IPS-18c (cell line): Measurements from ENCODE around the gene CLCN1.

ENCODE experiments used
- H3K4me3 ChIP-seq: 2 replicates; pipeline ENCODE4 v1.7.0; 2013; ENCODE audit warnings: low read depth, mild to moderate bottlenecking, low read length, moderate library complexity; ENCODE audit not compliant: insufficient read depth
- H3K9me3 ChIP-seq: one replicate; pipeline ENCODE4 v1.6.1; 2013; ENCODE audit warnings: mild to moderate bottlenecking, low read length, moderate library complexity; ENCODE audit not compliant: control insufficient read depth, insufficient read depth

Gene CLCN1

DNA sequence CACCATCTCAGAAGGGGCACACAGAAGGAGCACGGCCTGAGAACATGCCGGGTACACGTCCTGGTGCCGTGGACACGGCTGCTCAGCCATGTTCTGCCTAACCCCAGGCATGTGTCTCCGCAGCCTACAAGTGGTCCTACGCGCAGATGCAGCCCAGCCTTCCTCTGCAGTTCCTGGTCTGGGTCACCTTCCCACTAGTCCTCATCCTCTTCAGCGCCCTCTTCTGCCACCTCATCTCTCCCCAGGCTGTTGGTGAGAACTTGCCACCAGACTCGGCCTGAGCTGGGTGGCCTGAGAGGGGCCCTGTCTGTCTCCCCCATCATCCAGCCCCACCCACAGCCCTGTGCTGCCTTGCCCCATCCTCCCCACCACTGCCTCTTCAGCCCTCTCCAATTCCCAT, 5.3 kb downstream of the CLCN1 start:
- Histone ChIP-seq H3K9me3 (no peaks in the 10 kb centered on the region), H3K4me3 (no peak overlapping the region)

DNA sequence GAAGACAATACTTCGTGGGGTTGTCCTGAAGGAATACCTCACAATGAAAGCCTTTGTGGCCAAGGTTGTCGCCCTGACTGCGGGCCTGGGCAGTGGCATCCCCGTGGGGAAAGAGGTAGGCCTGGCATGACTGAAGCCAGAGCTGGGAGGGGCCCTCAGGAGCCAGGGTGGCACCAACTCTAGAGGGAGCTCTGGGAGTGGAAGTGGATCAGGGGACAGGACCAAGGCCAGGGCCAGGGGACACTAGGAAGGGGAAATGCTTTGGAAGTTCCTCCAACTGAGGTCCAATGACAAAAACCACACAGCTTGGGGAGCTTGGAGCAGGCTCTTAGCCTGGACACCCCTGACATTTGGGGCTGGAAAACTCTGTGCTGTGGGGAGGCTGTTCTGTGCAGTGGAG, 5.8 kb downstream of the CLCN1 start:
- Histone ChIP-seq H3K4me3 (no peak overlapping the region), H3K9me3 (no peaks in the 10 kb centered on the region)

DNA sequence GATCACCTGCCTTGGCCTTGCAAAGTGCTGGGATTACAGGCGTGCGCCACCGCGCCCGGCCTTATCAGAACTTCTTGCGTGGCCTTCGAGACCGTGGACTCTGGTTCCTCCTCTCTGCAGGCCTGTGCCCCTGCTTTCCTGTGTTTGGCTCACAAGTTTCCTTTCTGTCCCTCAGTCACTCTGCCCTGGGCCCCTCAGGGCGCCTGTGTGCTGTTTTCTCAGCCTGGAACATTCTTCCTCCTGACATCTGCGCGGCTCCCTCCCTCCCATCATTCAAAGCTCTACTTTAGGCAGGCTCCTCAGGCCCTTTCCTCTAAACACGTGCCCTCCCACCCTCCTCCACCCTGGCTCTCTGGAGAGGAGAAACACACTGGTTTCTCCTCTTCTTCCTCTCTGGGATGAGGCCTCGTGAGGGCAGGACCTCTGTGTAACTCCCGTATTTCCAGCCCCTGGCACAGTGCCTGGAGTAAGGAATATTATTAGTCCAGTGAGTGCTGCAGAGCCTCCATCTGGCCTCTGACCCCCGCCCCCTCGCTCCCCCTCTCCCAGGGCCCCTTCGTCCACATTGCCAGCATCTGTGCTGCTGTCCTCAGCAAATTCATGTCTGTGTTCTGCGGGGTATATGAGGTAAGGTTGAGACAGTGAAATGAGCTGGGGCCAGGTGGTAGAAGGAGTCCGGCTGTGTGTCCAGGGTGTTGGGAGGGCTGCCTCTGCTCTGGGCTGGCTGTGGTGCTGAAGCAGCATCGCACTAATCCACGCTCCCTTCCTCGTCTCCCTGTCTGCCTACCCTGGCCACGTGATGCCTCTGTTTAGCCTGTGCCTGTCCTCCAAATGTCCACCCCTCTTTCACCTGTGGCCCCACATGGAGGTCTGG, 7.1 kb downstream of the CLCN1 start:
- H3K4me3 ChIP-seq, result no peak overlapping the region
- no peaks in the 10 kb centered on the region for H3K9me3 ChIP-seq

DNA sequence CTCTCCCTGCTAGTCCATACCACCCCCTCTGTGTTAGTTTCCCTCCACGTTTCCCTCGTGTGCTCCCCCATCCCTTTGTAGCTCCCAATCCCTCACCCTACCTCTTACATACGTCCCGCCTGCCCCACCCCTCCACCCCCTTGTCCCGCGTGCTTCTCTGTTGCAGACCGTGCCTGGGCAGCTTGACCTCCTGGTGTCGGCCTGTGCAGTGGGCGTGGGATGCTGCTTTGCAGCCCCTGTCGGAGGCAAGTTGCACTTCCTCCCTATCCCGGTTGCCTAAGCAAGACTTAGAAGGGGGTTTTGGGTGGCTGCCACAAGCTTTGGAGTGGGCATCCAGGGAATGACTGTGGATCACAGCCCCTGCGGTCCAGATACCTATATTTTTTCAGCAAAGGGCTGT, 7.7 kb downstream of the CLCN1 start:
- Histone ChIP-seq H3K4me3 (no peak overlapping the region), H3K9me3 (no peaks in the 10 kb centered on the region)

DNA sequence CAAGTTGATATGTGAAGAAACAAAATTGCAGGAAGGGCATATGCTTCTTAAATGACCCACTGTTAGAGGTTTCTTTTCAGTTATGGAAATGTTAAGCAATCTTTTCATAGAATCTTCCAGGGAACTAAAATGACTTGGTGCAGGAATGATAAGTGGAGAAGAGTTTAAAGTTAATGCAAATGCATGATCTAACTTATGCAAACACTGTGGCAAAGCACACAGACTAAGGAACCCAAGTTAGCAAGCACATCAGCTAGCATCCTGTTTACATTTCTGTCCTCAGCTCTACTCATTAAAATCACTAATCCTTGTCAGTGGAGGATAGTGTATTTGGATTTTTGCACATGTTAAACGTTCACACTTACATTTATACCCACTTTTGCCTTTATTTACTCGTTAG, 9.3 kb downstream of the CLCN1 start:
- Histone ChIP-seq H3K4me3 (no peak overlapping the region), H3K9me3 (no peaks in the 10 kb centered on the region)

DNA sequence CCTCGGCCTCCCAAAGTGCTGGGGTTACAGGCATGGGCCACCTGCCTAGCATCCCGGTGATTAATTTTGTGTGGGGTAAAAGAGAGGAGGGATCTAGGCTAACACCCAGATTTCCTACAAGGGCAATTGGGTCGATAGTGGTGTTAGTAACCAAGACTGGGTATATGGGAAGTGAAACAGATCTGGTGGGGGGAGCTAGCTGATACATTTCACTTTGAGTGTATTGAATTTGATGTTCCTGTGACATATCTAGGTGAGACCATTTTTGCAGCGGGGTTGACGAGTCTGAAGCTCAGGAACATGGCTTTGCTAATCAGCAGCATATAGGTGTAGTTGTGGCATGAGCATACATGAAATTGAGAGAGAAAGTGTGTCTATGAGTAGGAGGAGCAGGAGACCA, 12.0 kb downstream of the CLCN1 start:
- H3K9me3 ChIP-seq, result no peaks in the 10 kb centered on the region
- H3K4me3 ChIP-seq, result no peak overlapping the region

DNA sequence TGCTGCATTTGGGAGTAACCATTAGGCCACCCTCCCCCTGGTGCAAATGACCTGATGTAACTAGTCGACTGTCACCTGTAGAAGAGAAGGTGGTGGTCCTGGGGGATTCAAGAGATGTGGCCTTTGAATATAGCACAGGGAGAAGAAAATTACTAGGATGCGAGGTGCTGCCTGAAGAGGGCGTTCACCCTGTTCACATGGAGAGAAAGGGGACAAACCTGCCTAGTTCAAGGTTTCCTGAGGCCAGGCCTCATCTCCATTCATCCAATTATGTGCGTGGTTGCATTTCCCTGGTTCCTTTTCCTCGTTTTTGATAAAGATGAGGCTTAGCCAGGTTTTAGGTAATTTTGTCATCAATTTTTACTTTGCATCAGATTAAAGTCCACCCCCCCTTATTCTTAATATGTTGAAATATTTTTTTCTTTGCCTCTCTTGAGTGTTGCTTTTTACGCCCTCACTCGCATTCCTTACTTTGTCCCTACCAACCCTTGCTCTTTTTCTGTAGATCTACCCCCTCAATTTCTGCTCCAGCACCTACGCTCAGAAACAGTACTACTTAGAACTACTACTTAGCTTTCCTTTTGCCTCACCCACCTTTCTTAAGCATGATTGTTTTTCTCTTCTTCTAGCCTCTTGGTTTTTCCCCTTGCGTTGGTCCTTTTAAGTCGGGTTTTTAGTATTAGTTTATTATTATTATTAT, 13.7 kb downstream of the CLCN1 start:
- Histone ChIP-seq H3K4me3 (no peak overlapping the region), H3K9me3 (no peaks in the 10 kb centered on the region)

DNA sequence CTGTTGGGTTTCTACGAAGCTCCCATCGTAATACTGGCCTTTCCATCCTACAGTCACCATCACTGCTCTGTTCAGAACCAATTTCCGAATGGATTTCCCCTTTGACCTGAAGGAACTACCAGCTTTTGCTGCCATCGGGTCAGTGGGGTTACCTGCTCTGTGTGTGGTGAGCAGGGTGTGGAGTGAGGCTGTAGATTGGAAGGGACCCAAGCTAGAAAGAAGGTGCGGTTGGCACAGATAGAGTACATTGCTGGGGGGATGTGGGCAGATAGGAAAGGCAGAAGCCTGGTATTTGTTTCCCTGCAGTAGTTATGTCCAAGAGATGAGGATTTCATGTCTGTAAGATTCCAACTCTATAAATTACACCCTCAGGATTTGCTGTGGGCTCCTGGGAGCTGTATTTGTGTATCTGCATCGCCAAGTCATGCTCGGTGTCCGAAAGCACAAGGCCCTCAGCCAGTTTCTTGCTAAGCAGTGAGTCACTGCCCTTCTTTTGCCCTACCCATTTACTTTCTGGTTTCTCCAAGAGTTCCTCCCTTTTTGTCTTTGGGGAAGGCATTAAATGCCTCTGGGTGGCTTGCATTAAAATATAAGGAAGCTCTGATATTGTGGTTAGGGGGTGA, 15.4 kb downstream of the CLCN1 start:
- H3K4me3 ChIP-seq, result no peak overlapping the region
- no peaks in the 10 kb centered on the region for H3K9me3 ChIP-seq

DNA sequence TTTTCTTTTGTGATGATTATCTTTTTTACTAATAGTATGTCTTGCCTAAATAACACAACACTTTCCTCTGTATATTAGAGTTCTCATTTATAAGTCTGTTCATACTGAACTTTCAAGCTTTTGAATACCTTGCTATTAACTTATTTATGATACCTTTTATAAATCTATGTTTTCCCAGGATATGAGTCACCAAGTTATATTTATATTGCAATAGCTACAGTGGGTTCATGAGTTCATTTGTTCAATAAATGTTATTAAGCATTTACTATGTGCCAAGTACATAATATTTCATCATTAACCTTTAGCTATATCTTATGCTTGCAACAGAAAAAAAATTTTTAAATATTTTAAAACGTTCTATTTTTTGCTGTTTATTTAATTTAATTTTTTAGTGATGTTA, 18.3 kb downstream of the CLCN1 start:
- Histone ChIP-seq H3K9me3 (no peaks in the 10 kb centered on the region), H3K4me3 (no peak overlapping the region)

DNA sequence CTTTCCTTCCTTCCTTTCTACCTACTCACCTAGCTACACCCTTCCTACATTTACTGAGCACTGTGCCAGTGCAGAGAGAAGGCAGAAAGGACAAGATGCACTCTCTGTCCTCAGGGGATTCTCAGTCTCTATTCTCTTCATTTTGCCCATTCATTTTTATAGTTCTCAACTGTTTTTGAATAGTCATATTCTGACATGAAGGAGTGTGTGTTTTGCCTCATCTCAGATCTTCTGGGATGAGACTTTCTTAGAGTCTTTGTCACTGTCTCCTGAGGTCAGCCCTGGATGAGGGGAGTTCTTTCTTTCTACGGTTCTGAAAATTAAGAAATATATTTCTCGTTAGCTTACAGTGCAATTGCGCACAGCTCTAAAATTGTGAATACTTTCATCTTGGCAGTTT, 21.3 kb downstream of the CLCN1 start:
- no peaks in the 10 kb centered on the region for H3K9me3 ChIP-seq
- no peak overlapping the region for H3K4me3 ChIP-seq

DNA sequence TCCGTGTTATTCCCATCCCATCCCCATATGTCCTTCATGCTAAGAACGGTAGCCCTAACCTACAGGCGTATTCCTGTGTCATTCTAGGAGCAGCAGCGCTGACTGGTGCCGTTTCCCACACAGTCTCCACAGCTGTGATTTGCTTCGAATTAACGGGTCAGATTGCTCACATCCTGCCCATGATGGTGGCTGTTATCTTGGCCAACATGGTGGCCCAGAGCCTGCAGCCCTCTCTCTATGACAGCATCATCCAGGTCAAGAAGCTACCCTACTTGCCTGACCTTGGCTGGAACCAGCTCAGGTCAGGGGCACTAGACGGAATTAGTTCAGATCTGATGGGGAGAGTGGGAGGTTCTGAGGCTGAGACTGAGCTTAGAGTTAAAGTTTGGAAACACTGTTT, 25.9 kb downstream of the CLCN1 start:
- no peaks in the 10 kb centered on the region for H3K9me3 ChIP-seq
- no peak overlapping the region for H3K4me3 ChIP-seq

DNA sequence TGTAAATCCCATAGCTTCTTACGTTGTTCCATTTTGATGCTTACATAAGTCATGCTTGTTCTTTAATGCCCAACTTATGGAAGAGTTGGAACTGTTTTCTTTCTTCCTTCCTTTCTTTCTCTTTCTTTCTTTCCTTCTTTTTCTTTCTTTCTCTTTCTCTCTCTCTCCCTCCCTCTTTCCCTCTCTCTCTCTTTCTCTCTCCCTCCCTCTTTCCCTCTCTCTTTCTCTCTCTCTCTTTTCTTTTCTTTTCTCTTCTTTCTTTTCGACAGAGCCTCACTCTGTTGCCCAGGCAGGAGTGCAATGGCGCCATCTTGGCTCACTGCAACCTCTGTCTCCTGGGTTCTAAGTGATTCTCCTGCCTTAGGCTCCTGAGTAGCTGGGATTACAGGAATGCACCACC, 27.7 kb downstream of the CLCN1 start:
- Histone ChIP-seq H3K4me3 (no peak overlapping the region), H3K9me3 (no peaks in the 10 kb centered on the region)

DNA sequence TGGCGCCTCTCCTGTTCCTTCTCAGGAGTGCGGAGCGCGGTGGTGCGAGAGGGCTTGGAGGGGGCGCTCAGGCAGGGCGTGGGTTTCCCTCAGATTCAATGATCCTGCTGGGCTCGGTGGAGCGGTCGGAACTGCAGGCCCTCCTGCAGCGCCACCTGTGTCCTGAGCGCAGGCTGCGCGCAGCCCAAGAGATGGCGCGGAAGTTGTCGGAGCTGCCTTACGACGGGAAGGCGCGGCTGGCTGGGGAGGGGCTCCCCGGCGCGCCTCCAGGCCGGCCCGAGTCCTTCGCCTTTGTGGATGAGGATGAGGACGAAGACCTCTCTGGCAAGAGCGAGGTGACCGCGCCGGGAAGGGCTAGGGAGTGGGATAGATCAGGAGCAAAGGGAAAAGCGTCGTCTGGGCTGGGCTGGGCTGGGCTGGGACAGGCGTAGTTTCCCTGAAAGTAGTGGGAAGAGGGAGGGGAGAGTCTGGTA, 29.6 kb downstream of the CLCN1 start:
- Histone ChIP-seq H3K4me3 (peak overlapping the region; percentile 25; the same call in 1 of the 2 replicates), H3K9me3 (no peaks in the 10 kb centered on the region)

DNA sequence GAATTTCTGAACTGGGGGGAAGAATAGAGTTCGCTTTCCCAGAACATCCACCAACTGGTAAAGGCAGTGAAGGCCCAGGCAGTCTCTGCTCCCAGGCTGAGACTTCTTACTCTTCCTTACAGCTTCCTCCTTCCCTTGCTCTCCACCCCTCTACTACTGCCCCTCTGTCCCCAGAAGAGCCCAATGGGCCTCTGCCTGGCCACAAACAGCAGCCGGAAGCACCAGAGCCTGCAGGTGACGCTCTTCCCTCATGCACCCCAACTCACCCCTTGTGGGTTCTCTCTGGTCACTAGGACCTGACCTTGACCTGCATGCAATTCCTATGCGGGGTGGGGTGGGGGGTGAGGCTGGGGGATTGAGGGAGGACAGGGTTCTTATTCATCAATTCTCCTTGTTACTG, 30.1 kb downstream of the CLCN1 start:
- H3K9me3 ChIP-seq, result no peaks in the 10 kb centered on the region
- 0 out of 2 replicates have a peak overlapping the region, but pooled peaks have one; percentile 25 for H3K4me3 ChIP-seq

DNA sequence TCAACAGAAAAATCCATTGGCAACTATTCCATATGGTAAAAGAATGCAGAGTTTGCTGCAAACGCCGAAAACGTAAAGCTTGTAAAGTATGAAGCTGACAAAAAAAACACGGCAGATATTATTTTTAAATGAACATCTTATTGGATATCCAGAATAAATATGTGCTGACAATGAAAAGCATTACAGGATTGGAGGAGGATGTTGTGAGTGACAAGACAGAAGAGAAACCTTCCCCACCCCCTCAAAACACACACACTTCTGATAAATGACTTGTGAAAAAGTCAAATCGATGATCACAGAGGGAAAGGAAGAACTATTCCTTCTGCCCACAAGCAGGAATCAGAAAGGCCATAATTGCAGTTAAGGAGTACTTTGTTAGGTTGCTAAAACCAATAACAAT, 32.0 kb downstream of the CLCN1 start:
- H3K9me3 ChIP-seq, result no peaks in the 10 kb centered on the region
- no peak overlapping the region for H3K4me3 ChIP-seq

DNA sequence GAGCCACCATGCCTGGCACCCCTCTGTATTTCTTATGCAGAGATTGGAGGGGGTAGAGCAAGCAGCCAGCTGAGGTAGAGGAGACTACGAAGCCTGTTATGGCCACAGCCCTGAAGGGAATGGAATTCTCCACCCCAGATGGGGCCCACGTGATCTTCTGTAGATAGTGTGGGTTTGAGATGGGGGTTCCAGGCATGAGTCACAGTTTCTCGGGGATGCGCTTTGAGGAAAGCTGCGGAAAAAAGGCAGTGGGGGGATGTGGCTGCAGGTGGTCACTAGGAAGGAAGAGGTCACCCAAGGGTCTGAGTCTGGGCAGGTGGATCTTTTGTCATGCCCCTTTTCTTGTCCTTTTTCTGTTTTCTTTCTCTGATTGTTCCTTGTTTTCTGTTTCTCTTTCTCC, 35.1 kb downstream of the CLCN1 start:
- H3K4me3 ChIP-seq, result no peak overlapping the region
- no peaks in the 10 kb centered on the region for H3K9me3 ChIP-seq

DNA sequence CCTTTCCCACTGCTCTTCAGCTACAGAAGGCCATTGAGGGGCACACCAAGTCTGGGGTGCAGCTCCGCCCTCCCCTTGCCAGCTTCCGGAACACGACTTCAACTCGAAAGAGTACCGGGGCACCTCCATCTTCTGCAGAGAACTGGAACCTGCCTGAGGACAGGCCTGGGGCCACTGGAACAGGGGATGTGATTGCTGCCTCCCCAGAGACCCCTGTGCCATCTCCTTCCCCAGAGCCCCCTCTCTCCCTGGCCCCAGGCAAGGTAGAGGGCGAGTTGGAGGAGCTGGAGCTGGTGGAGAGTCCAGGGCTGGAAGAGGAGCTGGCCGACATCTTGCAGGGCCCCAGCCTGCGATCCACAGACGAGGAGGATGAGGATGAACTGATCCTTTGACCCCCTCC, 35.7 kb downstream of the CLCN1 start:
- Histone ChIP-seq H3K9me3 (no peaks in the 10 kb centered on the region), H3K4me3 (no peak overlapping the region)

DNA sequence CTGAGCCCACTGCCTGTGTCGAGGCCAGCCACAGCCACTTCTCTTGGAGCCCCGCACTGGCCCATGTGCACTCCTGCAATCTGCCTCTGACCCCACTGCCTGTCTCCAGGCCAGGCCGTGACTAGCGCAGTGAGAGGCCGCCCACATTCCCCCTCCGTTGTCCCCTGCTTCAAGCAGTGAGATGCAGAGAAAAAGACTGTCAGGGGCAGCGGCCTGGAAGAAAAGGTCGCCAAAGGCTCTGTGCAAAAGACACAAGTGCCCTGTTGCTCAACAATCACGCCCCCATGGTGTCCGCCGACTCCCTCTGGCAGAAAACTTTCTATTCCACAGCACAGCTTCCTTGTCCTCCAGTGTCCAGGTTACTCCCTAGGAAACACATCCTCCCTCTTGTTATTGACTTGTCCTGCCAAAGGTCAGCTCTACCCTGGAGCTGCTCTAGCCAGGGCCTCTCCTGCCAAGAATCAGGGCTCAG, 36.7 kb downstream of the CLCN1 start:
- no peak overlapping the region for H3K4me3 ChIP-seq
- no peaks in the 10 kb centered on the region for H3K9me3 ChIP-seq
